NOMO-1 treated with DMSO at 0.1 percent for 48 hours (cell line): ENCODE results near the gene KCNH2.

ENCODE experiments used
- DNase-seq: peaks from one replicate; lab custom pipeline; 2025; ENCODE audit not compliant: unreplicated experiment; lab: John Stamatoyannopoulos, UW

KCNH2 gene

DNA sequence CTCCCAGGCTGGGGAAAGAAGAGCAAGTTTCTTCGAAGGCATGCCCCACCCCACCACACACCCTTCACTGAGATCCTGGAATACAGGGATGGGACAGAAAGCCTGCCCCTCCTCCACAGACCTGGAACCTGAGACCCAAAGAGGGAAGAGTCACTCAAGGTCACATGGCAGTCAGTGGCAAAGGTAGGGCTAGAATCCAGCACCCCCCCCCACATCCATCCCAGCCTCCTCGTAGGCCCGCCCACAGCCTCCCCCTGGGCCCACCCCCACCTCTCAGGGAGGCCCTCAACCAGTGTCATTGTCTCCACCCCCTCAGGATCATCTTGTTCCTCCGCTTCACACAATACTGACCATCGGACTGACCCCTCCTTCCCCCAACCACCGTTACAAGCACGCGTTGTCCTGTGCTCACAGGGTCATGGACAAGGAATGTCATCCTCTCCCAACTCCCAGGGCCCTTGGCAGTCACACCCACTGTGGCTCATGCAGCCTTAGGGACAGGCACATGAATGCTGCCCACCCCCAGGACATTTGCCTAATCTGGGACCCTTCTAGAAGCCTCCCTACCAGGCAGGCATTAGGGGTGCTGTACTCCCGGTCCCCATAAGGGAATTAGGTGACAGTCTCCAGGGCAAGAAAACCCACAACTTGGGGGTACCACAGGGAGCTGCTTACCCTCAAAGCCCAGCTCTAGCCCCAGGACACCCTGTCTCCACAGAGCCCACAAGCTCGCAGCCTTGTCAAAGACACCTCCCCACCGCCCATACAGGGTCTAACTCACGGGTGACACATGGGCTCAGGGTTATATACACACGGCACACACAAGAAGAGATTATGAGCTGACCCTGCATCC is 1.4 kb downstream of the KCNH2 start:
- DNase-seq = no peak

GRCh38 chr7:150975536-150976319 is 2.4 kb downstream of the KCNH2 start:
- DNase-seq = no peak

- no peak for DNase-seq
Measured at GRCh38 chr7:150974468-150975391, 3.4 kb downstream of the KCNH2 start.

GRCh38 chr7:150973571-150974451 is 4.3 kb downstream of the KCNH2 start:
- no peak for DNase-seq

- DNase-seq = no peak
Measured at GRCh38 chr7:150972741-150973140, 5.4 kb downstream of the KCNH2 start.

GRCh38 chr7:150972023-150972468 is 6.1 kb downstream of the KCNH2 start:
- no peak for DNase-seq

GRCh38 chr7:150971242-150972022 is 6.7 kb downstream of the KCNH2 start:
- no peak for DNase-seq

GRCh38 chr7:150970424-150970823 is 7.7 kb downstream of the KCNH2 start:
- DNase-seq = no peak

- DNase-seq = no peak
Measured at GRCh38 chr7:150969475-150969874, 8.6 kb downstream of the KCNH2 start.

- no peak for DNase-seq
Measured at GRCh38 chr7:150968734-150969372, 9.3 kb downstream of the KCNH2 start.

DNA sequence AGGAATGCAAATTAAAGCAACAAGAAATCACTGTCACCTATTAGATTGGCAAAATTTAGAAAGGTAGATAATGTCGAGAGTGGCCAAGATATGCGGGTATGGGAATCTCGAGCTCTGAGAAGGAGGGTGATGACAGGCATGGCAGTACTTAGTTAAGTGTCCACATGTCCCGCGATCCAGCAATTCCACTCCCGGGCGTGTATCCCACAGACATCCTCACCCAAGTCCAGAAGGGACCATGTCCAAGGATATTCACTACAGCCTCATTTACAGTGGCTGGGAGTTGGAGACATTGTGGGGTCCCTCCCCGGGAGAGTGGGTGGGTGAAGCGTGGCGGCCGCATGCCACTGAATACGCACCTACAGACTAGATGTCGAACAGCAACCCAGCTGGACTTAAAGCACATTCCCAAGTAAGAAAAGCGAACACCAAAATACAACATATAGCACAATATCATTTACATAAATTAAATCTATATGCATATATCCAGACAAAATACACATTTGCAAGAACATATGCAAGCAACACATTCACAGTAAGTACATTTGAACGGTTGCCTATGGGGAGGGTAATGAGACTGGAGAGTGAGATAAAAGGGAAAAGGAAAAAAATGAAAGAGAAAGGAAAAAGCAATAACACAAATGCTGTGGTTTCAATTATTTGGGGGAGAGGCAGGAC is 9.9 kb downstream of the KCNH2 start:
- no peak for DNase-seq

- DNase-seq = no peak
Measured at GRCh38 chr7:150967349-150967748, 10.8 kb downstream of the KCNH2 start.

GRCh38 chr7:150966002-150966401 is 12.1 kb downstream of the KCNH2 start:
- no peak for DNase-seq

DNA sequence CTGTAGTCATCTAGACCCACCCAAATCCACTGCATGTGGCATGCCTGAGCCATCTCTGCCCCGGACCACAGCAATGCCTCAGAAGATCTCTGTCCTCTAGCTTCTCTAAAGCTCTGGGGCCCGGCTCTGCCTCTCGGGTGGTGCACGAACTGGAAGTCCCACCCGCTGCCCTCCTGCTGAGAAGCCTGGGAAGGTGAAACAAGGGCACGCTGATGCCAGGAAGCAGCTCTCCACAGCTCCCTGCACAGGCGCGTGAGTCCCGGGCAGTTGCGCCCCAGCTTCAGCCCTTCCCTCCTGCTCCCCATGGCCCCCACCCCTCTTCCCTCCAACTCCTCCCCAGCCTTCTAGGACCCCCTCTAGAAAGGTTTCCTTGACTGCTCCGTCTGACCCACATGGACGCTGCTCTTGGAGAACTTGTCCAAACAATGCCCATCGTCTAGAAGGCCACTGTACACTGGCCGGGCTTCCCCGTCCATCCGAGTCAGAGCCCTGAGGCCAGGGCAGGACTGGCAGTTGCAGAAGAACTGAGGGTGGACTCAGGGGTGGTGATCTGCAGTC is 12.8 kb downstream of the KCNH2 start:
- DNase-seq = no peak

DNA sequence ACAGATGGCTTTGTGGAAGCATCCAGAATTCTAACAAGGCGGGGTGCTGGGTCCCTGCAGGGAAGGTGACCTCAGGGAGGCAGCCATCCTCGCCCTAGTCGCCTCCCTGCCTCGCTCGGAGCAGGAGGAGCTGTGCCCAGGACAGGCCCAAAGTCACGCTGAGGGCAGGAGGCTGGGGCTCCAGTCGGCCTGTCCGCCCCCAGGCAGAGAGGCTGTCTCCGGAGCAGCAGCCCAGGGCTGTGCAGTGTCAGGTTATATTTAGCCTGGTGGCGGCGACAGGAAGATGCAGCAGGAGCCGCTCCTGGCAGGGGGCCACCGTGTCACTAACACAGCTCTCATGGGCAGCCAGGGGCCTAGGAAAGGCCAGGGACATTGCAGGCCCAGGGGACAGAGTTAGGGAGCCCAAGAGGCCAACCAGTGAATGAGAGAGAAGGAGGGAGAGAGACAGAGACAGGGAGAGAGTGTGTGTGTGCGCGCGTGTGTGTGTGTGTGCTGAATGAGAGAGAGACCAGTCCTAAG is 13.5 kb downstream of the KCNH2 start:
- DNase-seq = no peak

- no peak for DNase-seq
Measured at GRCh38 chr7:150963707-150964559, 14.2 kb downstream of the KCNH2 start.
